Bronchial epithelial cell (primary cell): Measurements from ENCODE around the gene AKAP3. TPM values are rescaled to one million over a fixed set of nuclear protein-coding genes. Genes with fewer than 3 reads are reported as not detected.
A peak's percentile ranks its signal among the peaks of the same experiment; 100 is the strongest.

ENCODE experiments used
- DNase-seq: peaks from one replicate; pipeline ENCODE4 v3.0.0-alpha.2; 2010; ENCODE audit warnings: low read depth
- FAIRE-seq: peaks from 2 replicates; lab custom pipeline; 2011; peaks lifted over from hg19 to GRCh38; lab: Jason Lieb, UNC
- H3K27me3 ChIP-seq: 2 replicates; pipeline ENCODE4 v1.5.1; 2011; ENCODE audit warnings: low read length; ENCODE audit not compliant: control insufficient read depth, insufficient read depth
- H3K36me3 ChIP-seq: 2 replicates; pipeline ENCODE4 v1.5.1; 2011; ENCODE audit warnings: low read length; ENCODE audit not compliant: control insufficient read depth, insufficient read depth
- H3K4me3 ChIP-seq: 2 replicates; pipeline ENCODE4 v1.5.1; 2011; ENCODE audit warnings: mild to moderate bottlenecking, low read depth, low read length, control low read depth
- total RNA-seq: library from RNA; depleted of rRNA; stranded (reverse); fragments of >200 nt; gene quantifications from 2 replicates; pipeline ENCODE4 v1.2.1, GENCODE V29; 2014
- TF ChIP-seq, protein P1 (sequence below): IDR thresholded peaks from 2 replicates; pipeline ENCODE4 v1.5.1; 2011; ENCODE audit warnings: mild to moderate bottlenecking, moderate library complexity, low read length, control low read depth, inconsistent platforms; ENCODE audit not compliant: insufficient read depth, severe bottlenecking

The AKAP3 gene
- total RNA-seq, 1 donor from 2014 or later: 0.53 TPM

DNA sequence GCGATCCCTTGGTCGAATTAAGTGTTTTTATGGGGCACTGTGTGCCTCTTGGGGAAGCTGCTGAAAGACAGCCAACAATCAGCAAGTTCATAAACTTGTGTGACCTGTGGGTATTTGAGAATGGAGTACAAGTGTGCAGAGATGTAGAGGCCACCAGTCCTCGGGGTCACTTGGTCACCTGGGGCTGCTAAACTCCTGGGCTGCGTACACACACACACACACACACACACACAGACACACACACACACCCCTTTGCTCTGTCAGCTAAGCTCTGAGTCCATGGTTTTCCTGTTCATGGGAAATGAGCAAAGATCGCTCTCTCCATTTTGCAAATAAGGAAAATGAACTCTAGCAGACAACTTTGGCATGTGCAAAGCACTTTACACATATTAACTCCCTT lies 62.4 kb downstream of the AKAP3 start:
- no peak for FAIRE-seq
- H3K4me3 ChIP-seq: no peak overlapping the region
- no peak for DNase-seq
- no peaks in the 10 kb centered on the region for H3K27me3 ChIP-seq
- TF ChIP-seq, protein P1, sequence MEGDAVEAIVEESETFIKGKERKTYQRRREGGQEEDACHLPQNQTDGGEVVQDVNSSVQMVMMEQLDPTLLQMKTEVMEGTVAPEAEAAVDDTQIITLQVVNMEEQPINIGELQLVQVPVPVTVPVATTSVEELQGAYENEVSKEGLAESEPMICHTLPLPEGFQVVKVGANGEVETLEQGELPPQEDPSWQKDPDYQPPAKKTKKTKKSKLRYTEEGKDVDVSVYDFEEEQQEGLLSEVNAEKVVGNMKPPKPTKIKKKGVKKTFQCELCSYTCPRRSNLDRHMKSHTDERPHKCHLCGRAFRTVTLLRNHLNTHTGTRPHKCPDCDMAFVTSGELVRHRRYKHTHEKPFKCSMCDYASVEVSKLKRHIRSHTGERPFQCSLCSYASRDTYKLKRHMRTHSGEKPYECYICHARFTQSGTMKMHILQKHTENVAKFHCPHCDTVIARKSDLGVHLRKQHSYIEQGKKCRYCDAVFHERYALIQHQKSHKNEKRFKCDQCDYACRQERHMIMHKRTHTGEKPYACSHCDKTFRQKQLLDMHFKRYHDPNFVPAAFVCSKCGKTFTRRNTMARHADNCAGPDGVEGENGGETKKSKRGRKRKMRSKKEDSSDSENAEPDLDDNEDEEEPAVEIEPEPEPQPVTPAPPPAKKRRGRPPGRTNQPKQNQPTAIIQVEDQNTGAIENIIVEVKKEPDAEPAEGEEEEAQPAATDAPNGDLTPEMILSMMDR: no peak
- no peaks in the 10 kb centered on the region for H3K36me3 ChIP-seq

DNA sequence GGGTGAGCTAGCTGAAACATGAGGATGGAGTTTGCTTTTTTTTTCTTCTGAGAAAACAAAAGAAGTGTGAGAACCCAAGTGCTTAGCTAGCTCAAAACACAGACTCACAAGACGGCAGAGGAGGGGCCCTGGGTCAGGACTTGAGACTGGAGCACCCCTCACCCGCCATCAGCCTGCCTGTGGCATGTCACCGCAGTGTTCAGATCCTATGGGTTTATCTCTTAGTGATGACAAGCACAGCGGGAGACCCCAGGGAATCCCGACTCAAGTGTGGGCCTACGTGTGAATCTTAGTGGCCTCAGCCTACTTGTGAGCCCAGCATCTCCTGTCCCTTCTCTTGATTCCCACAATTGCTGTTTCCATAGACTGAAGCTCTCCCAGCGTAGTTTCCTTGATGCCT lies 64.0 kb downstream of the AKAP3 start:
- DNase-seq: no peak
- Histone ChIP-seq H3K27me3 (no peaks in the 10 kb centered on the region), H3K36me3 (no peaks in the 10 kb centered on the region), H3K4me3 (no peak overlapping the region)
- TF ChIP-seq, protein P1: no peak
- FAIRE-seq: peak; percentile 77

DNA sequence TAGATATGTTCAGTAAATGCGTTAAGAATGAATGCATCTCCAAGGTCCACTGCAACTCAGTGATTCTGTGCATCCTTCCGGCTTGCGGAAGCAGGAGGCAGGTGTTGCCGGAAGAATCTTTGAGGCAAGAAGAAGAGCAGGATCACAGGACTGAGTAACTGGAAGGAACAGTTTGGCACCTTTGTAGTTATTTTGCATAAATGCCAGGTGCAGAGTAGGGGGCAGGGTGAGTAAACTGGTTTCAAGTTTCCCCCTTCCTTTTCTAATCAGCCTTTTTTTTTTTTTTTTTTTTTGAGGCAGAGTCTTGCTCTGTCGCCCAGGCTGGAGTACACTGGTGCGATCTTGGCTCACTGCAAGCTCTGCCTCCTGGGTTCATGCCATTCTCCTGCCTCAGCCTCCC lies 64.6 kb downstream of the AKAP3 start:
- FAIRE-seq (no peak), DNase-seq (no peak)
- Histone ChIP-seq H3K36me3 (no peaks in the 10 kb centered on the region), H3K4me3 (no peak overlapping the region), H3K27me3 (no peaks in the 10 kb centered on the region)
- TF ChIP-seq, protein P1: no peak

DNA sequence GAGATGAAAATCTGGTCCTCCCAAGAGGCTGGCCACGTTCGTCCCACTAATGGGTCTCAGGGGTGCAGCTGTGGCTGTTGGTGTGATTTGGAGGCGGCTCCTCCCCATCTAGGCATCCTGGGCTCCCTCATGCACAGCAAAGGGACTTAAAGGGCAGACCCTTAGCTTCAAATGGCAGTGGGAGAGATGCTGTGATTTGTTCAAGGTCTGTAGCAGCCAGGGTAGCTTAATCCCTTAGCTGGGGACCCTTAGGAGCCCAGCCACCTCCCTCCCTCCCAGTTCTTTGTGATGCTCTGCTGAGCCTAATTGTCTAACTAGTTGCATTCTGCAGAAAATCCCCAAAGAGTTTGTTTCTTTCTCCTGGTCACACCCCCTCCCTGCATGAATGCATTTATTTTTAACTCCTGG lies 68.6 kb downstream of the AKAP3 start:
- H3K36me3 ChIP-seq: no peaks in the 10 kb centered on the region
- FAIRE-seq (no peak), DNase-seq (no peak)
- H3K4me3 ChIP-seq: no peak overlapping the region
- H3K27me3 ChIP-seq: no peaks in the 10 kb centered on the region
- TF ChIP-seq, protein P1: no peak

DNA sequence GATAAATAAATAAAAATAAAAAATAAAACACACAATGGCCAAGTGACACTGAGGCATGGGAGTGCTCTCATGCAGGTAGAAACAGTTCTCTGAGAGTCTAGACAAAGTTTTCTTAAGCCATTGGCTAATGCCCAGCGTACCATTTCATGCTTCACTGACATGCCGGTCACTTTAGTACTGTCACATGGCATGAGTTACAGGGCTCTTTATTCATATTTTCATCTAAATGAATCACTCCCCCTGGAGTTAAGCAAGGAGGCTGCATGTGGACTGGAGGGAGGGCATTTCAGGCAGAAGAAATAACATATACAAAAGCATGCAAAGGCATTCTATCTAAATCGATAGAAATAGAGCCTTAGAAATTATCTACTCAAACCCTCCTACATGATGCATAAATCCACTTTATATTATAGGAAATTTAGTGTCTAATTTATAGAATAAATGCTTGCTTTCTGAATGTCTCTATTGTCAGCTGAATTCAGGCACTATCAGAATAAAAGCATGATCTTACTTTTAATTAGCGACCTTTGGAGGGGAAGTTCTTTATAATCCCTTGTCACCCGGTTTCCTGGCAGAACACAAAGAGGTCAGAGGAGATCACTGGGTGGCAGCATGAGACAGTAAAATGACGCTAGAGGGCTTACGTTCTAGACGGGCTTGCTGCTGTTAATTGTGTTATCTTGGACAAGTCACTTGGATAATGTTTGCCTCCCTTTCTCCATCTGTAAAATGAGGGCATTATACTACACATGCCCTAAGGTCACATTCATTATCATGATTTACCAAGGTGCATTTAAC lies 69.3 kb downstream of the AKAP3 start:
- Histone ChIP-seq H3K27me3 (no peaks in the 10 kb centered on the region), H3K4me3 (no peak overlapping the region), H3K36me3 (no peaks in the 10 kb centered on the region)
- FAIRE-seq (no peak), DNase-seq (peak; percentile 13)
- TF ChIP-seq, protein P1: no peak
